Chondrocyte (in vitro differentiated cells): ENCODE data around the gene LRRC32. TPM values are rescaled to one million over a fixed set of nuclear protein-coding genes. Genes with fewer than 3 reads are reported as not detected.
A peak's percentile ranks its signal among the peaks of the same experiment; 100 is the strongest.

Source experiments
- DNase-seq: peaks from one replicate; pipeline ENCODE4 v3.0.0; 2021; ENCODE audit warnings: mixed read lengths, low spot score
- H3K27ac Mint-ChIP-seq: one replicate; pipeline ENCODE4 v1.8.0; 2021; ENCODE audit warnings: mild to moderate bottlenecking, moderate library complexity, mixed read lengths; ENCODE audit not compliant: unreplicated experiment
- H3K27me3 Mint-ChIP-seq: 2 replicates; pipeline ENCODE4 v1.8.0; 2021; ENCODE audit warnings: low read depth, mixed read lengths
- H3K36me3 Mint-ChIP-seq: 2 replicates; pipeline ENCODE4 v1.8.0; 2021; ENCODE audit warnings: low read depth, mixed read lengths
- H3K4me1 Mint-ChIP-seq: 2 replicates; pipeline ENCODE4 v1.8.0; 2021; ENCODE audit warnings: low read depth, mild to moderate bottlenecking, mixed read lengths
- H3K4me3 Mint-ChIP-seq: one replicate; pipeline ENCODE4 v1.8.0; 2021; ENCODE audit warnings: mild to moderate bottlenecking, moderate library complexity, mixed read lengths; ENCODE audit not compliant: unreplicated experiment
- H3K9me3 Mint-ChIP-seq: 2 replicates; pipeline ENCODE4 v1.8.0; 2021; ENCODE audit warnings: low read depth, mixed read lengths
- total RNA-seq: library from RNA; stranded (reverse); gene quantifications from 3 replicates; pipeline ENCODE4 v1.2.1, GENCODE V29; 2021
- TF ChIP-seq, protein P1 (sequence below): fragments of 200-600 bp; sonication (generic); IDR thresholded peaks from 2 replicates; pipeline ENCODE4 v1.5.0; 2021; ENCODE audit warnings: antibody characterized with exemption, mild to moderate bottlenecking, moderate library complexity

The LRRC32 gene
- total RNA-seq, 1 donor from 2014 or later: 367 TPM

- TF ChIP-seq, protein P1, sequence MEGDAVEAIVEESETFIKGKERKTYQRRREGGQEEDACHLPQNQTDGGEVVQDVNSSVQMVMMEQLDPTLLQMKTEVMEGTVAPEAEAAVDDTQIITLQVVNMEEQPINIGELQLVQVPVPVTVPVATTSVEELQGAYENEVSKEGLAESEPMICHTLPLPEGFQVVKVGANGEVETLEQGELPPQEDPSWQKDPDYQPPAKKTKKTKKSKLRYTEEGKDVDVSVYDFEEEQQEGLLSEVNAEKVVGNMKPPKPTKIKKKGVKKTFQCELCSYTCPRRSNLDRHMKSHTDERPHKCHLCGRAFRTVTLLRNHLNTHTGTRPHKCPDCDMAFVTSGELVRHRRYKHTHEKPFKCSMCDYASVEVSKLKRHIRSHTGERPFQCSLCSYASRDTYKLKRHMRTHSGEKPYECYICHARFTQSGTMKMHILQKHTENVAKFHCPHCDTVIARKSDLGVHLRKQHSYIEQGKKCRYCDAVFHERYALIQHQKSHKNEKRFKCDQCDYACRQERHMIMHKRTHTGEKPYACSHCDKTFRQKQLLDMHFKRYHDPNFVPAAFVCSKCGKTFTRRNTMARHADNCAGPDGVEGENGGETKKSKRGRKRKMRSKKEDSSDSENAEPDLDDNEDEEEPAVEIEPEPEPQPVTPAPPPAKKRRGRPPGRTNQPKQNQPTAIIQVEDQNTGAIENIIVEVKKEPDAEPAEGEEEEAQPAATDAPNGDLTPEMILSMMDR: no peak
- Mint-ChIP-seq H3K4me1 (peaks cover 60% of the 10 kb centered on the region), H3K27ac (peak overlapping the region; percentile 59), H3K4me3 (no peak overlapping the region), H3K27me3 (no peaks in the 10 kb centered on the region), H3K9me3 (peaks cover 15% of the 10 kb centered on the region), H3K36me3 (peaks cover 7% of the 10 kb centered on the region)
- no peak for DNase-seq
These were observed 52.8 kb downstream of the LRRC32 start for GRCh38 chr11:76617553-76618265.

GRCh38 chr11:76616676-76617552 is 53.6 kb downstream of the LRRC32 start:
- no peak for DNase-seq
- Mint-ChIP-seq H3K27ac (peak overlapping the region; percentile 27), H3K27me3 (no peaks in the 10 kb centered on the region), H3K4me3 (no peak overlapping the region), H3K36me3 (peaks cover 7% of the 10 kb centered on the region), H3K4me1 (peaks cover 53% of the 10 kb centered on the region), H3K9me3 (peaks cover 15% of the 10 kb centered on the region)
- TF ChIP-seq, protein P1: no peak

- DNase-seq: no peak
- H3K27me3 Mint-ChIP-seq: no peaks in the 10 kb centered on the region
These were observed 54.6 kb downstream of the LRRC32 start for GRCh38 chr11:76615950-76616349.

DNA sequence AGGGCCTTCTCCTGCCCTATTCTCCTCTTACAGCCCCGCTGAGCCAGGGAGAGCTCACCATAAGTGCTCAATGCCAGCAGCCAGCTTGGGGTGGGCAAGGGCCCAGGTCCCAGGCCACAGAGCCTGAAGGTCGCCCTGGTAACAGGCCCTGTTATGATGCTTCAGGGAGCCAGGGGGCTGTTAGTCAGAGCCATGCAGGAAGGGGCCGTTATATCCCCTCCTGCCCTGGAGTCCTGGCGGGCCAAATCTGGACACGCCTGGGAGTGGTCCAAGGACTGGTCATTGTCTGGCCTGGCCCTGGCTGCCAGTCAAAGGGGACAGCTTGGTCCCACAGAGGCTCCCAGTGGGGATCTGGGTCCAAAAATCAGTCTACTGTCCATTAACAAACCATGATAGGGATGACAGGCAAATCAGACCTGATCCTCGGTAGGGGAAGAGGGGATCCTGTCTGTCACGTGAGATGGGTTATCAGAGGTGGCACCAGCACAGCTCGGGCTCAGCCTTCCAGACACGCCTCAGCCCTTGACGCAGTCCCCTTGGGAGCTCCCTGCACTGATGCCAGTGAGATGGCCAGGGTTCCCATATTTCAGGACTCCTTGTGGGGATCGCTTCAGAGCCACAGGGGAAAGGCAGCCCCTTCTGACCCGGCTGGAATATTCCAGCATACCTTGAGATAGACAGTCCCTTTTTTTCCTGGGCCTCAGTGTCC is 55.9 kb downstream of the LRRC32 start:
- no peak overlapping the region for H3K4me3 Mint-ChIP-seq
- no peaks in the 10 kb centered on the region for H3K27me3 Mint-ChIP-seq
- H3K4me1 Mint-ChIP-seq: peaks cover 58% of the 10 kb centered on the region
- H3K36me3 Mint-ChIP-seq: peaks cover 7% of the 10 kb centered on the region
- H3K9me3 Mint-ChIP-seq: peaks cover 8% of the 10 kb centered on the region
- DNase-seq: no peak
- TF ChIP-seq, protein P1: no peak
- H3K27ac Mint-ChIP-seq: peak overlapping the region; percentile 33

More at GRCh38 chr11:76615950-76616349, 54.6 kb downstream of the LRRC32 start:
- TF ChIP-seq, protein P1: no peak
- Mint-ChIP-seq H3K4me3 (no peak overlapping the region), H3K9me3 (peaks cover 15% of the 10 kb centered on the region), H3K27ac (no peak overlapping the region), H3K4me1 (peaks cover 51% of the 10 kb centered on the region), H3K36me3 (peaks cover 7% of the 10 kb centered on the region)

DNA sequence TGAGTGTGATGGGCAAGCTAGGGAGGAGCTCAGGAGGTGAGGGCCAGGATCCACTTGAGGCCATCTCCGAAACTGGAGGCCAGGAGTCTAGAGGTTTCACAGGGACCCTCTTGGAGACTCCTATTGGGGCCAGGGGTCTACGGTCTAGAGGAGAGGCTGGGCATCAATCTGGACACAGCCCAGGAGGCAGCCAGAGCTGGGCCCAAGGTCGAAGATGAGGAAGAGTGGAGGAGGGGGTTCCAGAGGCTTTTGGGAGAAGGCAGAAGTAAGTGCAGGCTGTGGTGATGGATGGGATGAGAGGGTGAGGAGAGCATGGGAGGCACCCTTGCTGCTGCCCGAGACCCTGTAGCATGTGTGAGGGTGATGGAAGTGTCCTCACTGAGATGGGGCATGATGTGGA is 56.6 kb downstream of the LRRC32 start:
- TF ChIP-seq, protein P1: no peak
- Mint-ChIP-seq H3K4me1 (peaks cover 60% of the 10 kb centered on the region), H3K9me3 (peaks cover 7% of the 10 kb centered on the region), H3K4me3 (no peak overlapping the region), H3K27me3 (no peaks in the 10 kb centered on the region), H3K36me3 (peaks cover 7% of the 10 kb centered on the region), H3K27ac (no peak overlapping the region)
- no peak for DNase-seq
